NCI-H2227 treated with DMSO at 0.1 percent for 48 hours (cell line): ENCODE results near the gene GTF2A2.
A peak's percentile ranks its signal among the peaks of the same experiment; 100 is the strongest.
"Not testable (repeated sequence)": the region's sequence is repeated elsewhere in the genome, so short reads cannot be mapped to it uniquely, and the experiment has no call there.

Experiments
- DNase-seq: peaks from one replicate; lab custom pipeline; 2025; lab: John Stamatoyannopoulos, UW

The GTF2A2 gene

GRCh38 chr15:59656897-59657634 is at the start of gene GTF2A2:
GTF2A2 (minus strand) TSS chr15:59657515; CDS start chr15:59652277, 5,238 bp downstream.
- peak; percentile 89 for DNase-seq

GRCh38 chr15:59703979-59704796 is 46.9 kb upstream of the GTF2A2 start:
- no peak for DNase-seq

- no peak for DNase-seq
Measured at GRCh38 chr15:59702351-59702750, 45.0 kb upstream of the GTF2A2 start.

GRCh38 chr15:59701880-59702279 is 44.6 kb upstream of the GTF2A2 start:
- DNase-seq: no peak

- no peak for DNase-seq
Measured at GRCh38 chr15:59699810-59700431, 42.6 kb upstream of the GTF2A2 start.

GRCh38 chr15:59698065-59698464 is 40.8 kb upstream of the GTF2A2 start:
- DNase-seq: not testable (repeated sequence)

- no peak for DNase-seq
Measured at GRCh38 chr15:59696332-59696731, 39.0 kb upstream of the GTF2A2 start.

- DNase-seq: no peak
Measured at GRCh38 chr15:59694779-59695178, 37.5 kb upstream of the GTF2A2 start.

GRCh38 chr15:59691194-59691805 is 34.0 kb upstream of the GTF2A2 start:
- peak; percentile 33 for DNase-seq

- DNase-seq: peak; percentile 61
Measured at GRCh38 chr15:59689626-59690236, 32.4 kb upstream of the GTF2A2 start.

- DNase-seq: peak; percentile 95
Measured at GRCh38 chr15:59688782-59689625, 31.7 kb upstream of the GTF2A2 start, which contains the start of gene BNIP2. BNIP2 (minus strand) TSS chr15:59689320; CDS start chr15:59682457, 6,863 bp downstream.

- DNase-seq: peak; percentile 30
Measured at GRCh38 chr15:59688423-59688781, 31.1 kb upstream of the GTF2A2 start.

- DNase-seq: peak; percentile 4
Measured at GRCh38 chr15:59687836-59688235, 30.5 kb upstream of the GTF2A2 start.

GRCh38 chr15:59686389-59686788 is 29.1 kb upstream of the GTF2A2 start:
- no peak for DNase-seq

GRCh38 chr15:59685737-59686297 is 28.5 kb upstream of the GTF2A2 start:
- no peak for DNase-seq

- no peak for DNase-seq
Measured at GRCh38 chr15:59680870-59681269, 23.6 kb upstream of the GTF2A2 start.

- DNase-seq: no peak
Measured at GRCh38 chr15:59680346-59680745, 23.0 kb upstream of the GTF2A2 start.

- DNase-seq: no peak
Measured at GRCh38 chr15:59678620-59679019, 21.3 kb upstream of the GTF2A2 start.

GRCh38 chr15:59678172-59678571 is 20.9 kb upstream of the GTF2A2 start:
- no peak for DNase-seq

GRCh38 chr15:59676565-59676964 is 19.2 kb upstream of the GTF2A2 start:
- no peak for DNase-seq
